GM13977 (cell line): ENCODE data around the gene AGPAT3.

Experiments used
- DNase-seq: peaks from one replicate; pipeline ENCODE4 v3.0.0; 2012; ENCODE audit warnings: low spot score
- in situ Hi-C: fragments of 300-500 bp; cut with MboI; formaldehyde crosslinking; loops from one replicate; pipeline ENCODE4 v1.12.0; 2022; ENCODE audit warnings: low sequenced_read_pairs, low pct_unique_long_range_greater_than_20kb, mixed read lengths, inconsistent platforms; ENCODE audit not compliant: unreplicated experiment
- TF ChIP-seq, protein P1 (sequence below): IDR thresholded peaks from 2 replicates; pipeline ENCODE4 v1.5.1; 2012; ENCODE audit warnings: mild to moderate bottlenecking, control low read depth; ENCODE audit not compliant: insufficient read depth; ENCODE audit errors: extremely low read depth, missing control alignments

Gene AGPAT3

GRCh38 chr21:43873673-43874072 lies 8.7 kb downstream of the AGPAT3 start:
- DNase-seq = peak; percentile 38
- in situ Hi-C loops = no loop called here
- TF ChIP-seq, protein P1, sequence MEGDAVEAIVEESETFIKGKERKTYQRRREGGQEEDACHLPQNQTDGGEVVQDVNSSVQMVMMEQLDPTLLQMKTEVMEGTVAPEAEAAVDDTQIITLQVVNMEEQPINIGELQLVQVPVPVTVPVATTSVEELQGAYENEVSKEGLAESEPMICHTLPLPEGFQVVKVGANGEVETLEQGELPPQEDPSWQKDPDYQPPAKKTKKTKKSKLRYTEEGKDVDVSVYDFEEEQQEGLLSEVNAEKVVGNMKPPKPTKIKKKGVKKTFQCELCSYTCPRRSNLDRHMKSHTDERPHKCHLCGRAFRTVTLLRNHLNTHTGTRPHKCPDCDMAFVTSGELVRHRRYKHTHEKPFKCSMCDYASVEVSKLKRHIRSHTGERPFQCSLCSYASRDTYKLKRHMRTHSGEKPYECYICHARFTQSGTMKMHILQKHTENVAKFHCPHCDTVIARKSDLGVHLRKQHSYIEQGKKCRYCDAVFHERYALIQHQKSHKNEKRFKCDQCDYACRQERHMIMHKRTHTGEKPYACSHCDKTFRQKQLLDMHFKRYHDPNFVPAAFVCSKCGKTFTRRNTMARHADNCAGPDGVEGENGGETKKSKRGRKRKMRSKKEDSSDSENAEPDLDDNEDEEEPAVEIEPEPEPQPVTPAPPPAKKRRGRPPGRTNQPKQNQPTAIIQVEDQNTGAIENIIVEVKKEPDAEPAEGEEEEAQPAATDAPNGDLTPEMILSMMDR = no peak

DNA sequence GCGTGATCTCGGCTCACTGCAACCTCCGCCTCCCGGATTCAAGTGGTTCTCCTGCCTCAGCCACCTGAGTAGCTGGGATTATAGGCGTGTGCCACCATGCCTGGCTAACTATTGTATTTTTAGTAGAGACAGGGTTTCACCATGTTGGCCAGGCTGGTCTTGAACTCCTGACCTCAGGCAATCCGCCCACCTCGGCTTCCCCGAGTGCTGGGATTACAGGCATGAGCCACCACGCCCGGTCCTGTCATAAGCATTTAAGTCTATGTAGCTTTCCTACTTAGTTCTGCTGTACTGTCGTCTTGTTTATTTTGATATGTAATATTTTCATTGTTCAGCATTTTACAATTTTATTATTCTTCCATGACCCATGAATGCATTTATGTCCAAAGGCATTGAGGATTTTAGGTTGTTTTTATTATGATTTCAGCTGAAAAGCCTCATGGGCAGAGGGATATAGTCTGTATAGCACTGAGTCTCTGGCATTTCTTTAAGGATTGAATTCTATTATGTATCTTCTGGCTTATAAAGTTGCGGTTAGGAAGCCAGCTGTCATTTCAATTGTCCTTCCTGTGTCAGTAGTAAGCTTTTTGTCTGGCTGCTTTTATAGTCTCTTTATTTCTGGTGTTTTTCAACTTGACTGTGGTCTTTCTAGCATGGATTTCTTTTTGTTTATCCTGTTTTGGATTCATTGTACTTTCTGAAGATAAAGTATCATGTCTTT lies 9.2 kb downstream of the AGPAT3 start:
- no peak for DNase-seq
- in situ Hi-C loops = no loop called here
- TF ChIP-seq, protein P1 = no peak

GRCh38 chr21:43876605-43877004 lies 11.6 kb downstream of the AGPAT3 start:
- in situ Hi-C loops = no loop called here
- TF ChIP-seq, protein P1 = no peak
- no peak for DNase-seq

GRCh38 chr21:43877936-43878575 lies 13.0 kb downstream of the AGPAT3 start:
- TF ChIP-seq, protein P1 = no peak
- DNase-seq = no peak
- in situ Hi-C loops = no loop called here

DNA sequence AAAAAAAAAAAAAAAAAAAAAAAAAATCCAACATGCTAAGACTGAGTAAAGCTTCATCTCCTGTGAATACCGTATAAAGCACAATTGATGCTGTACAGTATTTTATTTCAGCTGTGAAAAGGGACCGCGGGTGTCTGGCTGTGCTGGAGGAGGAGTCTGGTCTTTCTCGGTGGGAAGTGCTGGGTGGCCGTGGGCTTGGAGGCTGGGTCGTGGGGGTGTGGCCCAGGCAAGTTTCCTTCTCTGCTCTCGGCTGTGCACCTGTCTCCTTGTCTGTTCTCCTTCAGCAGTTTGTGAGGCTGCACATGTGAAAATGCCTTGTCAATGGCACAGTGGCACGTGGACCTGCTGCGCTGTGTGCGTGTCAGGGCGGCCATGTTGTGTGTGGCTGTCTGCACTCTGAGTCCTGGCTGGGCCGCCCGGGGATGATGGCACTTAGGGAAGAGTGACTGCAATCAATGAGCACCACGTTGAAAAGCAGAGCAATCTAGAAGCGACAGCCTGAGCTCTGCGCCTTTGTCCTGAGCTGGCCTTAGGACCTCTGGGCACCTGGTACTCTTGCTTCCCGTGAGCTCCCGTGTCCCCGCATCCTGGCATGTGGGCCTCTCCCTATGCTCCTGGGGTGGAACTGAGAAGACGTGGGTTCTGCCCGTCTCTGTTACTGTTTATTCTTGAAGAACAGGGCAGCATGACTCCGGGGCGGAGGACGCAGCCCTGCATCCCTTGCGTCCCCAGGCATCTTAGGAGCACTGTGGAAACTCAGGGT lies 14.5 kb downstream of the AGPAT3 start:
- in situ Hi-C loops = no loop called here
- TF ChIP-seq, protein P1 = no peak

GRCh38 chr21:43880111-43880985 lies 15.3 kb downstream of the AGPAT3 start:
- TF ChIP-seq, protein P1 = no peak
- DNase-seq = no peak
- in situ Hi-C loops = no loop called here

More for the DNA sequence above, 14.5 kb downstream of the AGPAT3 start:
- DNase-seq = no peak
